ENCODE data around the gene TEDC1.
A peak's percentile ranks its signal among the peaks of the same experiment; 100 is the strongest.

The TEDC1 gene

DNA sequence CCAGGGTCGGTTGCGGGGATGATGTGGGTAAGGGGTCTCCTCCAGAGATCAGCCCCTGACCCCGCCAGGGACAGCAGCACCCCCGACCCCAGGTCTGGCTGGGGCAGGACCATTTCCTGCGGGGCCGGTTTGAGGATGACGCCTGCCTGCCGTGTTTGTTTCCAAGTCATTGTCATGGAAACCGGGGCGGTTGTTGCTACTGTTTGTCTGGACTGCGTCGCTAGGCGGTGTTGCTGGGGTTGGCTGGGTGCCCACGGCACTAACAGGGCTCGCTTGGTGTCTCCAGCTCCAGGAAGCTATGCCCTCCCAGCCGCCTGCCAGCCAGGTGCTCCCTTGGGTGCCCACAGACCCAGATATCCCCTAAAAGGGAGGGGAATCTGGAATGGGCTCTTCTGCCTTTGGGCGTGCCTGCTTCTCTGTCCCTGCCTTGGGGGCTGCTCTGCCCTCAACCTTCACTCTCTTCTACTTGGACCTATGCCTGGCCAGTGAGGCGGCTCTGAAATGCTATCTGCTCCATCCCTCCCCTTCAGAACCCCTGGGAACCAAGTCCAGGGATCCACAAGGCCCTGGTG is 9.1 kb upstream of the TEDC1 start (continued):
- no peak for TF ChIP-seq ZNF121 (tag by site-specific recombination; IDR thresholded peaks at IDR 0.05)
- no peak for TF ChIP-seq HOXA7 (CRISPR knock-in tag; IDR thresholded peaks at IDR 0.05; ENCODE audit: borderline replicate concordance)
- TF ChIP-seq, protein P1, sequence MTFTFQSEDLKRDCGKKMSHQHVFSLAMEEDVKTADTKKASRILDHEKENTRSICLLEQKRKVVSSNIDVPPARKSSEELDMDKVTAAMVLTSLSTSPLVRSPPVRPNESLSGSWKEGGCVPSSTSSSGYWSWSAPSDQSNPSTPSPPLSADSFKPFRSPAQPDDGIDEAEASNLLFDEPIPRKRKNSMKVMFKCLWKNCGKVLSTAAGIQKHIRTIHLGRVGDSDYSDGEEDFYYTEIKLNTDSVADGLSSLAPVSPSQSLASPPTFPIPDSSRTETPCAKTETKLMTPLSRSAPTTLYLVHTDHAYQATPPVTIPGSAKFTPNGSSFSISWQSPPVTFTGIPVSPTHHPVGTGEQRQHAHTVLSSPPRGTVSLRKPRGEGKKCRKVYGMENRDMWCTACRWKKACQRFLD (tag by site-specific recombination; IDR thresholded peaks at IDR 0.05) = no peak
- peak; percentile 23; the same call in 1 of the 2 replicates for TF ChIP-seq KLF10 (tag by site-specific recombination; IDR thresholded peaks at IDR 0.05)
- TF ChIP-seq, protein P2, sequence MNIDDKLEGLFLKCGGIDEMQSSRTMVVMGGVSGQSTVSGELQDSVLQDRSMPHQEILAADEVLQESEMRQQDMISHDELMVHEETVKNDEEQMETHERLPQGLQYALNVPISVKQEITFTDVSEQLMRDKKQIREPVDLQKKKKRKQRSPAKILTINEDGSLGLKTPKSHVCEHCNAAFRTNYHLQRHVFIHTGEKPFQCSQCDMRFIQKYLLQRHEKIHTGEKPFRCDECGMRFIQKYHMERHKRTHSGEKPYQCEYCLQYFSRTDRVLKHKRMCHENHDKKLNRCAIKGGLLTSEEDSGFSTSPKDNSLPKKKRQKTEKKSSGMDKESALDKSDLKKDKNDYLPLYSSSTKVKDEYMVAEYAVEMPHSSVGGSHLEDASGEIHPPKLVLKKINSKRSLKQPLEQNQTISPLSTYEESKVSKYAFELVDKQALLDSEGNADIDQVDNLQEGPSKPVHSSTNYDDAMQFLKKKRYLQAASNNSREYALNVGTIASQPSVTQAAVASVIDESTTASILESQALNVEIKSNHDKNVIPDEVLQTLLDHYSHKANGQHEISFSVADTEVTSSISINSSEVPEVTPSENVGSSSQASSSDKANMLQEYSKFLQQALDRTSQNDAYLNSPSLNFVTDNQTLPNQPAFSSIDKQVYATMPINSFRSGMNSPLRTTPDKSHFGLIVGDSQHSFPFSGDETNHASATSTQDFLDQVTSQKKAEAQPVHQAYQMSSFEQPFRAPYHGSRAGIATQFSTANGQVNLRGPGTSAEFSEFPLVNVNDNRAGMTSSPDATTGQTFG (tag by site-specific recombination; IDR thresholded peaks at IDR 0.05; ENCODE audit: borderline replicate concordance) = no peak
- TF ChIP-seq ZNF138 (tag by site-specific recombination; IDR thresholded peaks at IDR 0.05; ENCODE audit: borderline replicate concordance) = no peak
- no peak for TF ChIP-seq ZXDB (tag by site-specific recombination; IDR thresholded peaks at IDR 0.05)
- no peak for TF ChIP-seq KLF9 (tag by site-specific recombination; IDR thresholded peaks at IDR 0.05; ENCODE audit: low read depth)
- no peak for TF ChIP-seq SP3 (tag by site-specific recombination; IDR thresholded peaks at IDR 0.05)
- no peak for TF ChIP-seq ZNF701 (tag by site-specific recombination; IDR thresholded peaks at IDR 0.05)
- no peak for TF ChIP-seq AEBP2 (tag by site-specific recombination; IDR thresholded peaks at IDR 0.05; ENCODE audit: borderline replicate concordance)
- TF ChIP-seq GLI4 (tag by site-specific recombination; IDR thresholded peaks at IDR 0.05) = no peak
- TF ChIP-seq ZNF561 (tag by site-specific recombination; IDR thresholded peaks at IDR 0.05; ENCODE audit: borderline replicate concordance) = peak; percentile 23; the same call in 1 of the 2 replicates
- no peak for TF ChIP-seq ZNF324 (tag by site-specific recombination; IDR thresholded peaks at IDR 0.05)
- 0 out of 2 replicates have a peak, but pooled peaks have one; percentile 28 for TF ChIP-seq KLF16 (tag by site-specific recombination; IDR thresholded peaks at IDR 0.05)
- TF ChIP-seq, protein P3, sequence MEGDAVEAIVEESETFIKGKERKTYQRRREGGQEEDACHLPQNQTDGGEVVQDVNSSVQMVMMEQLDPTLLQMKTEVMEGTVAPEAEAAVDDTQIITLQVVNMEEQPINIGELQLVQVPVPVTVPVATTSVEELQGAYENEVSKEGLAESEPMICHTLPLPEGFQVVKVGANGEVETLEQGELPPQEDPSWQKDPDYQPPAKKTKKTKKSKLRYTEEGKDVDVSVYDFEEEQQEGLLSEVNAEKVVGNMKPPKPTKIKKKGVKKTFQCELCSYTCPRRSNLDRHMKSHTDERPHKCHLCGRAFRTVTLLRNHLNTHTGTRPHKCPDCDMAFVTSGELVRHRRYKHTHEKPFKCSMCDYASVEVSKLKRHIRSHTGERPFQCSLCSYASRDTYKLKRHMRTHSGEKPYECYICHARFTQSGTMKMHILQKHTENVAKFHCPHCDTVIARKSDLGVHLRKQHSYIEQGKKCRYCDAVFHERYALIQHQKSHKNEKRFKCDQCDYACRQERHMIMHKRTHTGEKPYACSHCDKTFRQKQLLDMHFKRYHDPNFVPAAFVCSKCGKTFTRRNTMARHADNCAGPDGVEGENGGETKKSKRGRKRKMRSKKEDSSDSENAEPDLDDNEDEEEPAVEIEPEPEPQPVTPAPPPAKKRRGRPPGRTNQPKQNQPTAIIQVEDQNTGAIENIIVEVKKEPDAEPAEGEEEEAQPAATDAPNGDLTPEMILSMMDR (tag by site-specific recombination; IDR thresholded peaks at IDR 0.05) = peak; percentile 84
- no peak for TF ChIP-seq ZNF449 (tag by site-specific recombination; IDR thresholded peaks at IDR 0.05)
- TF ChIP-seq ZNF341 (tag by site-specific recombination; IDR thresholded peaks at IDR 0.05; ENCODE audit: low read depth) = peak; percentile 81
- no peak for TF ChIP-seq ZNF155 (tag by site-specific recombination; IDR thresholded peaks at IDR 0.05)
- no peak for TF ChIP-seq ZNF132 (tag by site-specific recombination; IDR thresholded peaks at IDR 0.05; ENCODE audit: borderline replicate concordance)
- TF ChIP-seq ZNF747 (tag by site-specific recombination; IDR thresholded peaks at IDR 0.05) = no peak
- TF ChIP-seq ZNF626 (tag by site-specific recombination; IDR thresholded peaks at IDR 0.05) = no peak
- TF ChIP-seq ZBTB26 (tag by site-specific recombination; optimal IDR thresholded peaks at IDR 0.05) = no peak
- TF ChIP-seq ZNF654 (tag by site-specific recombination; IDR thresholded peaks at IDR 0.05; ENCODE audit: low read depth) = no peak
- TF ChIP-seq ZNF239 (tag by site-specific recombination; IDR thresholded peaks at IDR 0.05) = no peak
- no peak; the same call in 1 of the 2 replicates for TF ChIP-seq SP7 (tag by site-specific recombination; IDR thresholded peaks at IDR 0.05)
- TF ChIP-seq ZNF391 (tag by site-specific recombination; IDR thresholded peaks at IDR 0.05; ENCODE audit: borderline replicate concordance, low read depth) = no peak
- peak; percentile 48 for TF ChIP-seq ZNF335 (tag by site-specific recombination; conservative IDR thresholded peaks at IDR 0.05)
- TF ChIP-seq YY2 (tag by site-specific recombination; IDR thresholded peaks at IDR 0.05) = no peak
- TF ChIP-seq ZNF560 (tag by site-specific recombination; IDR thresholded peaks at IDR 0.05; ENCODE audit: borderline replicate concordance) = no peak
- peak; percentile 92 for TF ChIP-seq KLF1 (tag by site-specific recombination; IDR thresholded peaks at IDR 0.05)
- no peak for TF ChIP-seq ZNF624 (tag by site-specific recombination; IDR thresholded peaks at IDR 0.05)
